ENCODE measurements around the gene APP. TPM values are rescaled to one million over a fixed set of nuclear protein-coding genes. Genes with fewer than 3 reads are reported as not detected.
A peak's percentile ranks its signal among the peaks of the same experiment; 100 is the strongest.

APP gene
- total RNA-seq, 1 experiment from 2014 or later, result 472 TPM

DNA sequence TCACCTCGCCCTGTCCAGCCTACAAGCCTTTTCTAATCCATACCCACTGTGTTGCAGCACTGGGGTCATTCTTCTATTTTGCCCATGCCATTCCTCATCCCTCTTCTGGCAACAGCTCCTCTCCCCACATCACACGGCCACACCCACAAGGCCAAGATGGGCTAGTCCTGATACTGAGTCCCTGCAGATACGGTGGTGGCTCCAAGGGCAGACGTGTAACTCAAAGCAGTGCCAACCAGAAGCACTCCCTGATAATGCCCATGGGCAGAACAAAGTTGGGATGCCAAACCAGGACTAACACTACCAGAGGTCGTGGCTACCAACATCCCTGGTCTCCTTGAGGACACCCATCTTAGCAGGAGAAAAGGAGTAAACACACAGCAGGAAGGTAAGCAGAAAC lies 64.8 kb downstream of the APP start:
- Mint-ChIP-seq H3K36me3 (ENCODE audit: insufficient read depth, unreplicated experiment) (peaks cover 34% of the 10 kb centered on the region), H3K4me1 (ENCODE audit: insufficient read depth, unreplicated experiment) (peaks cover 26% of the 10 kb centered on the region), H3K4me3 (ENCODE audit: unreplicated experiment) (no peak overlapping the region)

DNA sequence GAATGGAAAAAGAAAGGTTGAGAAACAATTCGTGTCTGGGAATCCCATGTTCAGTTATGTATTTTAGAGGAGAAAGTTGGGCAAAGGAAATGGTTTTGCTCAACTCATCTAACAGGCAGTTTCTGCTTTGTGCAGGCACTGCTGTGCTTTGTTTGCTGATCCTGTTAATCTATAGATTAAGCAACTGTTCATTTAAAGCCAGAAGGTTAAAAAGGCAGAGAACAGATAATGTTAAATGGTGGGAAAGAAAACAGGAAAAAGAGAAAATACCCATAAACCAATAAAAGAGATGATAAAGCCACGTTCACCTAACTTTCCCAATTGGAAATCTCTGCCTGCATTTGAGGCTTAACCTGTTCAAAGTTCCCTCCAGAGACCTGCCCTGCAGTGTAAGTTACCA lies 70.0 kb downstream of the APP start:
- Mint-ChIP-seq H3K4me3 (ENCODE audit: unreplicated experiment) (no peak overlapping the region), H3K27ac (ENCODE audit: low read depth, unreplicated experiment) (peak overlapping the region; percentile 87)
- no TSS peak for BruUV-seq (replicated peaks)

More for the DNA sequence above, 64.8 kb downstream of the APP start:
- intact Hi-C loops (cut with micrococcal nuclease), result no loop called here
- TF ChIP-seq, protein P1, sequence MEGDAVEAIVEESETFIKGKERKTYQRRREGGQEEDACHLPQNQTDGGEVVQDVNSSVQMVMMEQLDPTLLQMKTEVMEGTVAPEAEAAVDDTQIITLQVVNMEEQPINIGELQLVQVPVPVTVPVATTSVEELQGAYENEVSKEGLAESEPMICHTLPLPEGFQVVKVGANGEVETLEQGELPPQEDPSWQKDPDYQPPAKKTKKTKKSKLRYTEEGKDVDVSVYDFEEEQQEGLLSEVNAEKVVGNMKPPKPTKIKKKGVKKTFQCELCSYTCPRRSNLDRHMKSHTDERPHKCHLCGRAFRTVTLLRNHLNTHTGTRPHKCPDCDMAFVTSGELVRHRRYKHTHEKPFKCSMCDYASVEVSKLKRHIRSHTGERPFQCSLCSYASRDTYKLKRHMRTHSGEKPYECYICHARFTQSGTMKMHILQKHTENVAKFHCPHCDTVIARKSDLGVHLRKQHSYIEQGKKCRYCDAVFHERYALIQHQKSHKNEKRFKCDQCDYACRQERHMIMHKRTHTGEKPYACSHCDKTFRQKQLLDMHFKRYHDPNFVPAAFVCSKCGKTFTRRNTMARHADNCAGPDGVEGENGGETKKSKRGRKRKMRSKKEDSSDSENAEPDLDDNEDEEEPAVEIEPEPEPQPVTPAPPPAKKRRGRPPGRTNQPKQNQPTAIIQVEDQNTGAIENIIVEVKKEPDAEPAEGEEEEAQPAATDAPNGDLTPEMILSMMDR (IDR thresholded peaks at IDR 0.05; ENCODE audit: unreplicated experiment), result no peak
- Mint-ChIP-seq H3K27ac (ENCODE audit: low read depth, unreplicated experiment) (no peak overlapping the region), H3K27me3 (ENCODE audit: insufficient read depth, unreplicated experiment) (no peaks in the 10 kb centered on the region), H3K9me3 (ENCODE audit: unreplicated experiment) (no peaks in the 10 kb centered on the region)
- ChIA-PET CTCF (no interaction called here), POLR2A (interaction anchor here (1.4 to 2.1 kb wide), 2 partner anchors 14 to 63 kb away, joined by 6 to 9 read pairs; no protein-coding TSS in a partner anchor)
- BruUV-seq (replicated peaks), result no TSS peak
- DNase-seq (ENCODE audit: unreplicated experiment), result no peak

DNA sequence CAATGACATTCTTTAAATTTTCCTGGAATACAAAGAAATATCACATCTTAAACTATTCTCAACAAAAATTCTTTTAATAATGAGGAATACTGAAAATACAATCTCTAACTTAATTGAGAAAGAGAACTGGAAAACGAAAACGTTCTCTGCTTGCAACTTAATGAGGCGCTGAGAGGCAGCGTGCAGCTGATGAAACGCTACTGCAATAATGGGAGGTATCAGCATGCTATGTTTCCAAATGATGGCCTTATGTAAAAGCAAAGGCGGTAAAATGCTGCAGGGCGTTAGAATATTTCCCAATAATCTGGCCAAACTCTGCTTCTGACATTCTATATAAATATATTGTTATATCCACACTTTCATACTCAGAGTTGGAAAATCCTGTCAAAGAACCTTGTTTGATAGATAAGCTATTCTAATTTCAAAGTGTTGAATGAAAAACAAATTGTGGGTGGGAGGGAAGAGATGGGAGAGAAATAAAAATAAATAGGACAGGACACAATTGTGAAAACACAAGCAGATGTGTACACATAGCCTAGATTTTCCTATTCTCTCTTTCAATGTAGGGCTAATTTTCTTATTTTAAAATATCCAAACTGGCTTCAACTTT lies 70.9 kb downstream of the APP start:
- peak; percentile 85 for DNase-seq (ENCODE audit: unreplicated experiment)
- Mint-ChIP-seq H3K4me3 (ENCODE audit: unreplicated experiment) (peak overlapping the region; percentile 16), H3K4me1 (ENCODE audit: insufficient read depth, unreplicated experiment) (peaks cover 22% of the 10 kb centered on the region), H3K27ac (ENCODE audit: low read depth, unreplicated experiment) (peak overlapping the region; percentile 87), H3K9me3 (ENCODE audit: unreplicated experiment) (no peaks in the 10 kb centered on the region), H3K27me3 (ENCODE audit: insufficient read depth, unreplicated experiment) (no peaks in the 10 kb centered on the region), H3K36me3 (ENCODE audit: insufficient read depth, unreplicated experiment) (peaks cover 13% of the 10 kb centered on the region)
- intact Hi-C loops (cut with micrococcal nuclease), result loop anchor here (1.0 kb wide), 1 partner anchor 70 kb away; no protein-coding TSS in a partner anchor
- POLR2A ChIA-PET, result interaction anchor here (0.6 to 4.0 kb wide), 10 partner anchors 14 to 290 kb away, joined by 3 to 32 read pairs (median 4); no protein-coding TSS in a partner anchor
- TF ChIP-seq, protein P1 (IDR thresholded peaks at IDR 0.05; ENCODE audit: unreplicated experiment), result no peak
- CTCF ChIA-PET, result interaction anchor here (0.7 kb wide), 1 partner anchor 53 kb away, joined by 3 read pairs; no protein-coding TSS in a partner anchor
- BruUV-seq (replicated peaks), result no TSS peak

More for the DNA sequence above, 70.0 kb downstream of the APP start:
- Mint-ChIP-seq H3K4me1 (ENCODE audit: insufficient read depth, unreplicated experiment) (peaks cover 24% of the 10 kb centered on the region), H3K9me3 (ENCODE audit: unreplicated experiment) (no peaks in the 10 kb centered on the region), H3K27me3 (ENCODE audit: insufficient read depth, unreplicated experiment) (no peaks in the 10 kb centered on the region), H3K36me3 (ENCODE audit: insufficient read depth, unreplicated experiment) (peaks cover 16% of the 10 kb centered on the region)
- POLR2A ChIA-PET, result interaction anchor here (1.8 to 4.0 kb wide), 2 partner anchors 24 to 68 kb away, joined by 7 to 32 read pairs; no protein-coding TSS in a partner anchor
- DNase-seq (ENCODE audit: unreplicated experiment), result peak; percentile 5
- CTCF ChIA-PET, result interaction anchor here (0.6 kb wide), 1 partner anchor 663 kb away, joined by 4 read pairs; no protein-coding TSS in a partner anchor
- TF ChIP-seq, protein P1 (IDR thresholded peaks at IDR 0.05; ENCODE audit: unreplicated experiment), result no peak
- intact Hi-C loops (cut with micrococcal nuclease), result no loop called here

DNA sequence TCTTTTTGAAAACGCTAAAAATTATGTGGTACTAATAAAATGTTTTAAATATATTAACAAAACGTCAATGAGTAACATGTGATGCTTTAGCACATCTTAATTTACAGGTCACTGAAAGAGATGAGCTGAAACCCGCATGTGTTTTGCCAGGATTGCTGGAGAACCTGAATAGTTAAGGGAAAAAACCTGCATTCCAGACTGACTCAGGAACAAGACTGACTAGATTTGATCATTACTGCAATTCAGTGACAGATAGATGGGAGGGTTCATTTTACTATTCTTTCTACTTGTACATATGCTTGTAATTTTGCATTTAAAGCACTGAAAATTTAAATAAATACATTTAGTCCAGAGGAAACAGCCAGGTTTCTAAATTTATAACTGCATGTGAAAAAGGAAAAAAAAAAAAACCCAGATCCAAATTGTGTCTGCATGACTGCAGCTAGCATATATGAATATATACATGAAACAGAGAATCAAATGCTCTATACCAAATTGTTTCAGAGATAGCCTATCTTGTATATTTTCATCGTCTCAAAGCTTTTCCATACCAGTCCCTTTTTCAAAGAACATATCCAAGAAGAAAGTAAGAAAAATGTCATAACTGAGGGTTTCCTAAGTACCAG lies 71.7 kb downstream of the APP start:
- Mint-ChIP-seq H3K9me3 (ENCODE audit: unreplicated experiment) (no peaks in the 10 kb centered on the region), H3K36me3 (ENCODE audit: insufficient read depth, unreplicated experiment) (peaks cover 10% of the 10 kb centered on the region), H3K27me3 (ENCODE audit: insufficient read depth, unreplicated experiment) (no peaks in the 10 kb centered on the region), H3K4me1 (ENCODE audit: insufficient read depth, unreplicated experiment) (peaks cover 16% of the 10 kb centered on the region), H3K4me3 (ENCODE audit: unreplicated experiment) (peak overlapping the region; percentile 16), H3K27ac (ENCODE audit: low read depth, unreplicated experiment) (peak overlapping the region; percentile 87)
- TF ChIP-seq, protein P1 (IDR thresholded peaks at IDR 0.05; ENCODE audit: unreplicated experiment), result no peak
- peak; percentile 17 for DNase-seq (ENCODE audit: unreplicated experiment)
- BruUV-seq (replicated peaks), result TSS peak; percentile 90
- ChIA-PET POLR2A (interaction anchor here (0.6 to 4.0 kb wide), 12 partner anchors 11 to 291 kb away, joined by 3 to 32 read pairs (median 4); no protein-coding TSS in a partner anchor), CTCF (interaction anchor here (0.7 to 1.4 kb wide), 3 partner anchors 19 to 54 kb away, joined by 3 to 4 read pairs (median 3); no protein-coding TSS in a partner anchor)
- intact Hi-C loops (cut with micrococcal nuclease), result loop anchor here (1.0 kb wide), 1 partner anchor 70 kb away; no protein-coding TSS in a partner anchor
